ENCODE data around the gene GPSM1.
A peak's percentile ranks its signal among the peaks of the same experiment; 100 is the strongest.

The GPSM1 gene

GRCh38 chr9:136329636-136330405 is 2.5 kb downstream of the GPSM1 start:
- DNase-seq: no peak

- no peak for DNase-seq
These were observed 3.2 kb downstream of the GPSM1 start for GRCh38 chr9:136330406-136330990.

- DNase-seq: no peak
These were observed 3.7 kb downstream of the GPSM1 start for GRCh38 chr9:136331030-136331429.

- DNase-seq: no peak
These were observed 4.5 kb downstream of the GPSM1 start for GRCh38 chr9:136331556-136332481.

- no peak for DNase-seq
These were observed 5.2 kb downstream of the GPSM1 start for GRCh38 chr9:136332482-136332983.

- no peak for DNase-seq
These were observed 5.7 kb downstream of the GPSM1 start for GRCh38 chr9:136333045-136333444.

- DNase-seq: no peak
These were observed 6.1 kb downstream of the GPSM1 start for GRCh38 chr9:136333486-136333885.

- no peak for DNase-seq
These were observed 7.2 kb downstream of the GPSM1 start for GRCh38 chr9:136334541-136334940.

GRCh38 chr9:136335296-136336155 is 8.2 kb downstream of the GPSM1 start:
- DNase-seq: no peak

- no peak for DNase-seq
These were observed 9.0 kb downstream of the GPSM1 start for GRCh38 chr9:136336156-136336870.

GRCh38 chr9:136336881-136337280 is 9.5 kb downstream of the GPSM1 start:
- no peak for DNase-seq

- DNase-seq: no peak
These were observed 10.4 kb downstream of the GPSM1 start for GRCh38 chr9:136337416-136338395.

GRCh38 chr9:136338511-136338910 is 11.2 kb downstream of the GPSM1 start:
- no peak for DNase-seq

GRCh38 chr9:136339173-136339957 is 12.0 kb downstream of the GPSM1 start:
- peak in 43 of 58 donors; percentile 12 to 70 (median 41) for DNase-seq

GRCh38 chr9:136339958-136340310 is 12.6 kb downstream of the GPSM1 start:
- DNase-seq: no peak

- DNase-seq: no peak
These were observed 13.2 kb downstream of the GPSM1 start for GRCh38 chr9:136340356-136341041.

- peak in 1 of 58 donors; percentile 17 for DNase-seq
These were observed 13.8 kb downstream of the GPSM1 start for GRCh38 chr9:136341042-136341655.

Data from anterior cingulate cortex (tissue), 58 donors.